LHCN-M2 (cell line): ENCODE results near the gene FBXL5. TPM values are rescaled to one million over a fixed set of nuclear protein-coding genes. Genes with fewer than 3 reads are reported as not detected.

ENCODE experiments used
- DNase-seq: peaks from one replicate; pipeline ENCODE4 v3.0.0-alpha.2; 2012; ENCODE audit warnings: low read depth
- polyA plus RNA-seq: library from polyadenylated mRNA; unstranded; fragments of >200 nt; gene quantifications from one replicate; pipeline ENCODE4 v1.2.1, GENCODE V29; 2012; ENCODE audit warnings: missing spikeins
- total RNA-seq: library from RNA; depleted of rRNA; stranded (reverse); fragments of >200 nt; gene quantifications from 2 replicates; pipeline ENCODE4 v1.2.3, GENCODE V29; 2014; rRNA removed

FBXL5 gene, protein sequence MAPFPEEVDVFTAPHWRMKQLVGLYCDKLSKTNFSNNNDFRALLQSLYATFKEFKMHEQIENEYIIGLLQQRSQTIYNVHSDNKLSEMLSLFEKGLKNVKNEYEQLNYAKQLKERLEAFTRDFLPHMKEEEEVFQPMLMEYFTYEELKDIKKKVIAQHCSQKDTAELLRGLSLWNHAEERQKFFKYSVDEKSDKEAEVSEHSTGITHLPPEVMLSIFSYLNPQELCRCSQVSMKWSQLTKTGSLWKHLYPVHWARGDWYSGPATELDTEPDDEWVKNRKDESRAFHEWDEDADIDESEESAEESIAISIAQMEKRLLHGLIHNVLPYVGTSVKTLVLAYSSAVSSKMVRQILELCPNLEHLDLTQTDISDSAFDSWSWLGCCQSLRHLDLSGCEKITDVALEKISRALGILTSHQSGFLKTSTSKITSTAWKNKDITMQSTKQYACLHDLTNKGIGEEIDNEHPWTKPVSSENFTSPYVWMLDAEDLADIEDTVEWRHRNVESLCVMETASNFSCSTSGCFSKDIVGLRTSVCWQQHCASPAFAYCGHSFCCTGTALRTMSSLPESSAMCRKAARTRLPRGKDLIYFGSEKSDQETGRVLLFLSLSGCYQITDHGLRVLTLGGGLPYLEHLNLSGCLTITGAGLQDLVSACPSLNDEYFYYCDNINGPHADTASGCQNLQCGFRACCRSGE
- total RNA-seq = 165 and 167 TPM in 2 replicates
- polyA plus RNA-seq = 65.0 TPM

DNA sequence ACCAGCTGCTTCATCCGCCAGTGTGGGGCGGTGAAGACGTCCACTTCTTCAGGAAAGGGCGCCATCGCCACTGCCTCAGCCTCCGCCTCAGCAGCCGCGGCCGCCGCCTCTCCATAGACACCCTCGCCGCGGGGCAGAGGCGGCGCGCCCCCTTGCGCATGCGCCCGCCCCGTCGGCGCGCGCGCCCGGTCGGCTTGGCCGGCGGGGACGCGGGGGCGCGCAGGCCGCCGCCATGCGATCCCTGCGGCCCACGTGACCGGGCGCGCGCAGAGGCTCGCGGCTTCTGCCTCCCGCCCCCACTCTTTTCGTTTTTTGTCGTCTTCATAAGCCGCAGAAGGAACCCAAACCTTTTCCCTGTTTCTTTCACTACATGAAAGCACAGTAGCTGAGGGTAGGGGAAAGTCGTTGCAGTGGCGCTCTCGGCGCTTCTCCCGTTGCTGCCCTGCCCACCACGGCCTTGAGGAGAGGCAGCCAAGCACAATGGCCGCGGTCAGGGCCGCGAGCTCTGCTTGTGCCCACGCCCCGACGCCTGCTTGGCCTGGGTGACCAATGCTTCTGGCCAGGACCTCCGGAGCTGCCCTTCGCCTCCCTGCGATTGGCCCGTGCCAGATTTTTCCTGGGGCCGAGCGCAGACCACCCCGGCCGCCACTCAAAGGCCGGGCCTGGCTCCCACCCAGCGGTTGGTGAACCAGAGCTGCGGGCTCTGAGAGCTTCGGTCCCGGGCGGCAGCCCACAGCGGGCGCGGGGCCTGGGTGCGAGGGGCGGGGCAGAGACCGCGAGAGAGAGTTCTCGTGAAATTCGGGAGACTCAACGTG lies at the start of gene FBXL5:
Gene FBXL5, minus strand, starts transcription at position 135 of the 815 bp plus-strand sequence. Its CDS starts 70 bp downstream, at position 65.
- peak; percentile 83 for DNase-seq

DNA sequence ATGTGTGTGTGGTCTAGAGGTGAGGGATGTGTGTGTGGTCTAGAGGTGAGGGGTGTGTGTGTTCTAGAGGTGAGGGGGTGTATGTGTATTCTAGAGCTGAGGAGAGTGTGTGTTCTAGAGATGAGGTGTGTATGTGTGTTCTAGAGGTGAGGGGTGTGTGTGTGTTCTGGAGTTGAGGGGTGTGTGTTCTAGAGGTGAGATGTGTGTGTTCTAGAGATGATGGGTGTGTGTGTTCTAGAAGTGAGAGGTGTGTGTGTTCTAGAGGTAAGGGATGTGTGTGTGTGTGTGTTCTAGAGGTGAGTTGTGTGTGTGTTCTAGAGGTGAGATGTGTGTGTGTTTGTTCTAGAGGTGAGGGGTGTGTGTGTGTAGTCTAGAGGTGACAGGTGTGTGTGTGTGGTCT lies 49.0 kb upstream of the FBXL5 start:
- DNase-seq = no peak

DNA sequence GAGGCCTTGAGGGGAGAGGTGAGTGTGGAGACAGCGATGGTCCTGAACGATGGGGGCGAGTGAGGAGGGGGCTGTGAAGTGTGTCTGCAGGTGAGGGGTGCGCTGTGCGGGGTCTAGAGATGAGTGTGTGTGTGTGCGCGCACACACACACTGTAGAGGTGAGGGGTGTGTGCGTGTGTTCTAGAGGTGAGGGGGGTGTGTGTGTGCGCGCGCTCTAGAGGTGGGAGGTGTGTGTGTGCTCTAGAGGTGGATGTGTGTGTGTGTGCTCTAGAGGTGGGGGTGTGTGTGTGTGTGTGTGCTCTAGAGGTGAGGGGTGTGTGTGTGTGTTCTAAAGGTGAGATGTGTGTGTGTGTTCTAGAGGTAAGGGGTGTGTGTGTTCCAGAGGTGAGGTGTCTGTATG lies 48.3 kb upstream of the FBXL5 start:
- DNase-seq = no peak

DNA sequence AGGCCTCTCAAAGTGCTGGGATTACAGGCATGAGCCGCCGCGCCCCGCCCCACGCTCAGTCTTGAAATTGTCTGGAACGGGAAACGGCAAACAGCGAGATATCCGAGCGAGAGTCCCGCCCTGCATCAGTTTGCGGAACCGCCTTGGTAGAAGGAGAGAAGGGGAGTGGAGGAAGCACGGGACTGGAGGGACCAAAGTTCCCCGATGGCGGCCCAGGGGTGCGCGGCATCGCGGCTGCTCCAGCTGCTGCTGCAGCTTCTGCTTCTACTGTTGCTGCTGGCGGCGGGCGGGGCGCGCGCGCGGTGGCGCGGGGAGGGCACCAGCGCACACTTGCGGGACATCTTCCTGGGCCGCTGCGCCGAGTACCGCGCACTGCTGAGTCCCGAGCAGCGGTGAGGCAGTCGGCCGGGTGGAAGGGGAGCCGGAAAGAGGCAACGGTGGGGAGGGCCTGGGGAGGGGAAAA lies 47.8 kb upstream of the FBXL5 start, which contains the start of gene BST1:
Gene BST1, plus strand, starts transcription at position 125 of the 463 bp plus-strand sequence. Its CDS starts 80 bp downstream, at position 205.
- DNase-seq = no peak

DNA sequence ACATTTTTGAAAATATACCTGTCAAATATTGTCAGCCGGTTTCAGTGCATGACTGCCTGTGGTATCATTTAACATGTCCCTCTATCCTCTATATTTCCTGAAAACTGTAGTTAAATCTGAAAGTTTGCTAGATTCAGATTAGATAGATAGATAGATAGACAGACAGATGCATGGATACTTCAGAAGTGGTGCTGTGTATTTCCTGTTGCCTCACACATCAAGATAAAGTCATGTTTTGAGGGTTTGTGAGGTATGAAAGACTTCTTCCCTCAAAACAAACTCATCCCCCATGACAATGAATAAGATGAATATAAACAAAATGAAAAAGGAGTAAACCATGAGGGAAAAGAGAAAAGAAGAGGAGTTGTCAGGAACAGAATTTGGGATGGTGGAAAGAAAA lies 41.7 kb upstream of the FBXL5 start:
- no peak for DNase-seq

DNA sequence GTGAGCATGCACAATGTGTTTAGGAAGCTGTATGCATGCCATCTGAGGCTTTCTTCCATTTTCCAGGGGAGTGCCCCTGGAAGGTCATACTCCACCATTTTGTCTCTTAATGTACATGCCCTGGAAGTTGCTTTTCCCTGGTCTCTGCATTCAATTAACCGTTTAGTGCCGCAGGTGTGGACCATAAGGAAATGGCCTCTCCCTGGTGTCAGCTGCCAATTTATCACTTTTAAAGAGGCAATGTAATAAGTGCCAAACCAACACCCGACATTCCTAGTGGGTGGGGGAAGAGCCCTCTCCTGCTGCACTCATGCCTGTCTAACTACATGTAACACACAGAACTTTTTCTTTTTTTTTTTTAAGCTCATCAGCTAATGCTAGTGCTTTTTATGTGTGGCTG lies 40.6 kb upstream of the FBXL5 start:
- no peak for DNase-seq

DNA sequence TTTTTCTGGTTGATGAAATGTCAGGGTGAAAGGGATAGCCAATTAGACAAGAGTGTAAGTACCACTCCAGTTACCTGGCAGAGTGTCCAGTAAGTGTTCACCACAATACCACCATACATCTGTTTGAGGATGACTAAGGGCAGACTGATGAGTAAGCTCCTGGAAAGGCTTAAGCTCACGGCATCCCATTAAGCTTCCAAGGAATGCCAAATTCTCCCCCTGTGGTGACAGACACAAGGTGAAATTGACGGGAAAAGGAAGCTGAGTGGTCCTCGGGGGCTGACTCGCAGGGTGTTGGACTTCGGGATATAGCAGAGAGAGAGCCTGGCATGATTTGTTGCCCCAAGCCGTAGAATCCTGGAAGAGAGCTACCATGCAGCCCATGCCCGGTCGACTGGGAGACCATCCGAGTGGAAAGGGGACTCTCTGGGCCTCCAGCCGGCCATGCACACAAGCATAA lies 40.1 kb upstream of the FBXL5 start:
- peak; percentile 99 for DNase-seq

DNA sequence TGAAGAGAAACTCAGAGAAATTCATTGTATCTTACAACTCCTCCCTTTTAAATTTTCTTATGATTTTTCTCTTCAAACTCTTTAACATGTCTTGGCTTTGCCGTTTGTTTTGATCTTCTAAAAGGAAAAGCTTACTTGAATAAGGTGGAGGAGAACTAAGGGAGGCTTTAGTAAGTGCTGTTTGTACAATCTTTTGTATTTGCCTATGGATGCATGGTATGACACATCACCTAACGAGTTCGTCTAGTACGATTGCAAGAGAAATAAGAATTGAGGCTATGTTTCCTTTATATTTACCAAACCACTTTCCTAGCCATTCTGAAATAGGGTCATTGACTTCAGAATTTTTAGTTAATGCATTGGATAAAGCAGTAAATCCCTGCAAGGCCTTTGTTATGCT lies 39.3 kb upstream of the FBXL5 start:
- no peak for DNase-seq

DNA sequence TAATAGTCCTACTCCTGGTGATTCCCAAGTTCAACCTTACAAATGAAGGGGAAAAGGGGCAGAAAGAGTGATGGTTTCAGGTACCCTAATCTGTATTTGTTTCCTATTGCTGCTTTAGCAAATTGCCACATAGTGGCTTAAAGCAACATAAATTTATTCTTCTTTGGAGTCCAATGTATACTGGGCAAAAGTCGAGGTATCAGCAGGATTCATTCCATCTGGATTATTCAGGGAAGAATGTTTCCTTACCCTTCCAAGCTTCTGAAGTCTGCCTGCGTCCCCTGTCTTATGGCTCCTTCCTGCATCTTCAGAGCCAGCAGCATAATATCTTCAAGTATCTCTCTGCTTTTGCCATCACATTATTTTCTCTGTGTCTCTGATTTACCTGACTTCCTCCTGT lies 37.4 kb upstream of the FBXL5 start:
- DNase-seq = no peak

DNA sequence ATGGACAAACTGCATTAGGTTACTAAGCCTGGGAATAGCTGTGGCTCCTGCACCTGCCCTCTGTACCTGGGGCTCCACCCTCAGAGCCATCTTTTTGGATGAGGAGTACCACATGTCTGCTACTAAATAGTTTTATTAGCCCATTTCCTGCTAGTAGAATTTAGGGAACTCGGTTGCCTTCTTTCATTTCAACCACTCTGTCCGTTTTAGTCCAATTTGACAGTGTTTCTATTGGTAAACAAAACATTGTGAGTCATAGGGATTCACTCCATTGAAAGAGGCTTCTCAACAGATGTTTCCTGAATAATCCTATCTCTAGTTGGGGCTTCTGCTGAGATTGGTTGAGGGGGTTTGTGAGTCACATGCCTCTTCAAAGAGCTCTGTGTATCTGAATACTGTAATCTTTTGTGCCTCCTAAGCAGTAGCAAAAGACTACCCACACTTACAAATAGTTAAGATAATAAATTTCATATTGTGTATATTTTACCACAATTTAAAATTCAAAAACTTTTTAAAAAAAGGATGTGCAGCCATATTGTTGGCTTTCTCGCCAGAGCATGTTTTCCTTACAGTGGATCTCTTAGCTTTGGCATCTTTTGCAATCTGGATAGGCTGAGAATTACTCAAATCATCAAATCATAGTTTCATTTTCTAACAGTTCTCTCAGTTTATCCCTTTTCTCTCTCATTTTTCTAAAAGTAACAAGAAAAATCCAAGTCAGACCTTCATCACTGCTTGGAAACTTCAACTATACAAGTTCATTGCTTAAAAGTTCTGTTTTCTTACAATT lies 36.4 kb upstream of the FBXL5 start:
- DNase-seq = peak; percentile 97

DNA sequence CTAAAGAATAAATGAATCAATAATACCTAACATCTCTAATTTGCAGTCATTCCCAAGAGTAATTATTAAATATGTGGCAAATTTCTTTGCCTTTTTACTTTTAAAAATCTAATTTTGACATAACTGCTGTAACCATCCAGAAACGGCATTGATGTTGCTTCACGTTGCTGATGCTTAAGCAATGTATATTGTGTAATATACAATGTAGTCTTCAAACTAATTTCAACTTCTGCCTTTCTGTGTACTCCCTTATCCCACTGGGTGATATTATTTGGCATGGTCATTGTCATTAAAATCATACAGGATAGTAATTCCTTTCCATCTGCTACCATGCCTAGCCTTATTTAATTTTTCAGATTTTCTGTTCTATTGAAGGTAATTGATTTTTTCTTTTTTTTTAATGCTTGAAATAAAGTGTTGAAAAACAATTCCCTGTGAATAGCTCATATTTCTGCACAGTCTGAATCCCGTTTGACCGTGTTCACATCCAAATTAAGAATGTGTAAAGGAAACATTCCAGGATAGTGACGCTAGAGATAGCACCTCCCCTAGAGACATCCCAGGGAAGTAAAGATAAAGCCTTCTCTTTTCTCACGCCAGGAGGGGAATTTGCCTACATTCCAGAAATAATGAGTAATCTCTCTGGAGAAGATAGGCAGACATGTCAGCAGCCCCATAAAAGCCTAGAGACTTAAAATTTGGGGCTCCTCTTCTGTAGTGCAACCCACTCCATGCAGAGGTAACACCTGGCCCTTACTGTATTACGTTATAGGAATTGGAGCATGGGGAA lies 35.1 kb upstream of the FBXL5 start:
- peak; percentile 97 for DNase-seq

DNA sequence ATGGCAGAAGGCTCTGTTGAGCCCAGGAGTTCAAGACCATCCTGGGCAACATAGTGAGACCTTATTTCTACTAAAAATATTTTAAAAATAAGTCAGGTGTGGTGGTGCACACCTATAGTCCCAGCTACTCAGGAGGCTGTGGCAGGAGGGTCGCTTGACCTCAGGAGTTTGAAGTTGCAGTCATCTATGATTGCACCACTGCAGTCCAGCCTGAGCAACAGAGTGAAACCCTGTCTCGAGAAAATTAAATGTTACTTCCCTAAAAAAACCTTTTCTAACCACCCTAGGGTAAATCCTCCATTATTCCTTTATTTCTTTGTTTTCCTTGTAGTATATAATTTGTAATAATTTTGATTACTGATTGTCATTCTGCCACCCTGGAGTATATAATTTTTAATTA lies 34.4 kb upstream of the FBXL5 start:
- DNase-seq = no peak

DNA sequence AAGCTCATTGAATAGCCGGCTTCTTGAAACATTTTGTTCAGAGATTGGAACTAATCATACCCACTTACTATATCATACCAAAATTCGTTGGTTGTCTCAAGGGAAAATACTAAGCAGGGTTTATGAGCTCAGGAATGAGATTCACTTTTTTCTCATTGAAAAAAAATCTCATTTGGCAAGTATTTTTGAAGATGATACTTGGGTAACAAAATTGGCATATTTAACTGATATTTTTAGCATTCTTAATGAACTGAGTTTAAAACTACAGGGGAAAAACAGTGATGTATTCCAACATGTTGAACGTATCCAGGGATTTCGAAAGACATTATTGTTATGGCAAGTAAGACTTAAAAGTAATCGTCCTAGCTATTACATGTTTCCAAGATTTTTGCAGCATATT lies 32.9 kb upstream of the FBXL5 start:
- no peak for DNase-seq

DNA sequence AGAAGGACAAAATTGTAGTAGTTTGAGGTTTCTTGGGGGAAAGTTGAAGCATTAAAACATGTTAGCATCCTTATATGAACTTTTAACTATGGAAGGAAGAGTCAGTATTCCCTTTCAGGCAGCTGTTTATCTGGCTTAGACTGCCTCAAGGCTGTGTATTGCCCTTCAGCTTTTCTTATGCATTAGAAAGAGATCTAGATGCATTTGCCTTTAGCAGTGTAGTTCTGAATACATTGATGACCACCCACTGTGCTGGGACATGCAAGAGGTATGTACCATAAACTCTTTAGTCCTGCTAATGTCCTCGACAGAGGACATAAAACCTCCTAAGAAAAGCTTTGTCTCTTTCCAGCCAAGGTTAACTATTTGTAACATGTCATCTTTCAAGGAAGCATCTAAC lies 29.3 kb upstream of the FBXL5 start:
- DNase-seq = no peak

DNA sequence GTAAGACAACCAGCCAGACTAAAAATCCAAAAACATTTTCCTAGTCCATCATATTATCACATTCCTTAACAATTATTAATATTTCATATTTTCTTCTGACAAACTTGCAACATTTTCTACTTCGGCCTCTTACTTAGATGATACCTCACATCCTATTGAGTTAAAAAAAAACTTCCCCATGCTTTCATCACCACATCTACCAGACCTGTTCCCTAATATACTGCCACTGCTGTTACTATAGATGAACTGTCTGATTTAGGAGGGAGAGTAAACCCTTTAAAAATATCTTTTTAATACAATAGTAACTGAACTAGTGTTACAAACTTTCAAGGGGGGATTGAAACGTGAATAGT lies 28.0 kb upstream of the FBXL5 start:
- DNase-seq = no peak

DNA sequence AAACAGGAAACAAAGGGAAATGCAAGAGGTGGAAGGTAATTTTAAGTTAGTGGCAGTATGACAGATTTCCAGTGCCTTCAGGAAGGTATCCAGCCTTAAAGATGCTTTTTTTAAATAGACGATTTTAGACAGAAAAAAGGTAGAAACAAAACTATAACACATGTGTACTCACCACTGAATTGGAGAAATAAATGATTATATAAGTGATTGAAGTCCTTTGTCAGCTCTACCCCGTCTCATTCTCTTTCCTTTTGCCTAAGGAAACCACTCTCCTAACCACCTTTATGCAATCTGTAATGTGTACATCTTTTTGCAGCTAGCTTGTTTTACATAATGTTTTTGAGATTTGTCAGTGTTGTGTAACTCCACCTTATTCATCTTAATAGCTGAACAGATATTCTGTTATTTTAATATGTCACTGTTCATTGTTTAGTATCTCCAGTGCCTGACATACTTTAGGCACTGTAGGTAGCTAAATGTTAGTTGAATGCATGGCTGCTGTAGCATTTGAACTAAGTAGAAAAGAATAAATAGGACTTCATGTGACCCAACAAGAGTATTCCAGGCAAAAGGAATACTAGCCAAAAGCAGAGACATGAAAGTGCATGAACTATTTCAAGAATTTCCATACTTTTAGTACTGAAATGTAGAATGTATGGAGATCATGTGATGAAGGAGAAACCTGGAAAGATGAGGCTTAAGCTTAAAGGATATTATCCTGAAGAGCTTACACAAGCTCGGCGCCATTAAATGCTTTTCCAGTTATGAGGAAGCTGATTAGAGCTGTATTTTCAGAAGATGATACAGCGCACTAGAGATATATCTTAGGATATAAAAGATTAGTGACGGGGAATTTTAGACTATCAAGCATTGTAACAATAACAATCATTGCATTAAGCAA lies 27.3 kb upstream of the FBXL5 start:
- DNase-seq = no peak

DNA sequence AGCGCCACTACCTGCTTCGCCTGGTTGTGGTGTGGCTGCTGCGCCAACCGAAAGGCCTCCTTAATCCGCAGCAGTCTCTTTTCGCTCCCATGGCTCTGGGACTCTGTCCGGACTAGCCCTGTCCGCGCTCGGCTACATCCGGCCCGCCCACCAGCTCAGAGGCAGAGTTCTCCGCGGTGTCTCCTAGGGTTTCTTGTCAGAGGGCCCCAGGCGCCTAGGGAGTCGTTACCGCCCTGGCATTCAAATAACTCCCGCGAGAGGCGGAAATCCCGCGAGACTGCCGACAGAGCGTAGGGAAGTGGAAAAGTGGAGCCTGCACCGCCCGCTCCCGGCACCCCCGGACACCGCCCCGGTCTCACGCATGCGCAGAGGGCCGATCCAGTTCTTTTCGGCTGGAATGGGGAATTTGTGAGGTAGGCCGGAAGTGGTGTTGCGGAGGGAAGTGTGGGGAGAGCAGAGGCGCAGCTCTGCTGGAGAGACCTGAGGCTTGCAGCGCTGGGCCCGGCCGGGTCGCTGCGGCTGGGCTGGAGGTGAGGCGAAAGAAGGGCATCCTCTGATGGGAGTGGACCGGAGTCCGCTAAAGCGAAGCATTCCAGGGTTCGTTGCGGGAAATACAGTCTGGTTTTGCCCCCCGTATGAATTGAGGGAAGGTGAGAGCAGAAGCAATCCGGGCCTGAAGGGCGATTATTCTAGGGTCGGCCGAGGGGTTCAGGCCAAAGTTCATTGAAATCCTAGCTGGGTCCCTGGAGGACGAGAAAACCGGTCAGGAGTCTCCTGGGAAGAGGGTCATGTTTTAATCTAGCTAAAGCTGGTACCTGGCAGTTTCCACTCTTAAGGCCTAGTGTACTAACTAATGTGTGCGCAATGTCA lies 26.4 kb upstream of the FBXL5 start, which contains the start of gene FAM200B:
Gene FAM200B, plus strand, starts transcription at position 456 of the 870 bp plus-strand sequence. CDS start 5,151 bp downstream, outside the sequence.
- peak; percentile 99 for DNase-seq

DNA sequence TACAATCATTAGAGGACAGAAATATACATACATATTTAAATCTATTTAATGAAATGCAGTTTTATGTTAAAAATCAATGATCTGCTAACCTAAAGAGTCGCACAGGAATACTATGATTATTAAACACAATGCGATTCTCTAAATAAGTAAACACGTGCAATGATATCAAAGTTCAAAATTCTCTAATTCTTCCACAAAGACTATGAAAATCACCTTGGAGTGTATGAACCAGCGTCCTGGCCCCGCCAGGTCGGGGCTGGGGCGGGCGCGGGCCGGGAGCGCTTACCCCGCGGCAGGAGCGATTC lies 25.9 kb upstream of the FBXL5 start:
- DNase-seq = no peak
